Gastroesophageal sphincter (tissue), 3 donors: ENCODE measurements around the gene TIAL1.

ENCODE experiments used
- CTCF ChIP-seq, 4 experiments: fragments of 200-600 bp in 2 of 4; fragments of 450-650 bp in 2 of 4; sonication (generic) in 1 of 4; IDR thresholded peaks; one replicate each; pipeline ENCODE4 v1.5.1; 2017 to 2019; ENCODE audit warnings: antibody characterized with exemption in 4 of 4, mild to moderate bottlenecking in 2 of 4, moderate library complexity in 2 of 4
- POLR2A ChIP-seq, 2 donors: fragments of 450-650 bp; IDR thresholded peaks; one replicate each; pipeline ENCODE4 v1.6.1; 2017; ENCODE audit warnings: antibody characterized with exemption in 2 of 2, mild to moderate bottlenecking in 2 of 2, moderate library complexity in 1 of 2

- TF ChIP-seq CTCF (IDR thresholded peaks at IDR 0.05) (no peak), POLR2A (IDR thresholded peaks at IDR 0.05) (no peak)
These were observed 23.7 kb upstream of the TIAL1 start for GRCh38 chr10:119620241-119621077.
